ENCODE measurements around the gene BBX. TPM values are rescaled to one million over a fixed set of nuclear protein-coding genes. Genes with fewer than 3 reads are reported as not detected.
"Not testable (repeated sequence)": the region's sequence is repeated elsewhere in the genome, so short reads cannot be mapped to it uniquely, and the experiment has no call there.

BBX gene
- total and polyA plus RNA-seq, 9 donors: 21.7 to 51.3 (median 41.5) TPM

- no CpG with 5 or more reads among the region's 6 CpGs for WGBS (ENCODE audit: insufficient coverage)
- H3K36me3 ChIP-seq (ENCODE audit: control insufficient read depth, insufficient read depth, low read length): no peaks in the 10 kb centered on the region
- no peaks in the 10 kb centered on the region for H3K27me3 ChIP-seq (ENCODE audit: control insufficient read depth, insufficient read depth, low read length)
- H3K9me3 ChIP-seq (replicated peaks; ENCODE audit: control insufficient read depth, low read depth, low read length): no peaks in the 10 kb centered on the region
- no peak overlapping the region for H3K4me3 ChIP-seq (ENCODE audit: low read length)
- no peaks in the 10 kb centered on the region for H3K4me1 ChIP-seq (ENCODE audit: control insufficient read depth, insufficient read depth, low read length)
- DNase-seq: no peak
- H3K27ac ChIP-seq (ENCODE audit: low read length): no peak overlapping the region
These were observed 166.6 kb downstream of the BBX start for GRCh38 chr3:107689355-107689754.

DNA sequence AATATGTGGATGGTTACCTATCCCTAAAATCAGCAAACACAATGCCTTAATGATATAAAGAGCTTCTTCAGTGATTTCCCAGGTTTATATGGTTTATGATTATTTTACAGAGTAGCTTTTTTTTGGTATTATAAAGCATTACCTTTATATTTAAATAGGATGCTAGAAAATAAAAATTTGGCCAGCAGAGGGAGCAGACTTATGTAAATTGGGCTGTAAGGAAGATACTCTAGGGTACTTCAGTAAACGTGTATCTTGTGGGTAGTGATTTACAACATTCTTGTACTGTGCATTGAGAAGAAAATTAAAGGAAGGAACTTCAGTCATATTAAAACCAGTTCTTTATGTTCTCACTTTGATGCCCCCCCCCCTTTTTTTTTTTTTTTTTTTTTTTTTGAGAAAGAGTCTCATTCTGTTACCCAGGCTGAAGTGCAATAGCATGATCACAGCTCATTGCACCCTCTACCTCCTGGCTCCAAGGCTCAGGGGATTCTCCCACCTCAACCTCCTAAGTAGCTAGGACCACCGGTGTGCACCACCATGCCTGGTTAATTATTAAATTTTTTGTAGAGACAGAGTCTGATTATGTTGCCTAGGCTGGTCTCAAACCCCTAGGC lies 167.9 kb downstream of the BBX start:
- Histone ChIP-seq H3K9me3 (replicated peaks; ENCODE audit: control insufficient read depth, low read depth, low read length) (no peaks in the 10 kb centered on the region), H3K36me3 (ENCODE audit: control insufficient read depth, insufficient read depth, low read length) (no peaks in the 10 kb centered on the region), H3K4me1 (ENCODE audit: control insufficient read depth, insufficient read depth, low read length) (no peaks in the 10 kb centered on the region), H3K27ac (ENCODE audit: low read length) (no peak overlapping the region), H3K27me3 (ENCODE audit: control insufficient read depth, insufficient read depth, low read length) (no peaks in the 10 kb centered on the region), H3K4me3 (ENCODE audit: low read length) (no peak overlapping the region)
- no CpG with 5 or more reads among the region's 2 CpGs for WGBS (ENCODE audit: insufficient coverage)
- peak; percentile 67 for DNase-seq

DNA sequence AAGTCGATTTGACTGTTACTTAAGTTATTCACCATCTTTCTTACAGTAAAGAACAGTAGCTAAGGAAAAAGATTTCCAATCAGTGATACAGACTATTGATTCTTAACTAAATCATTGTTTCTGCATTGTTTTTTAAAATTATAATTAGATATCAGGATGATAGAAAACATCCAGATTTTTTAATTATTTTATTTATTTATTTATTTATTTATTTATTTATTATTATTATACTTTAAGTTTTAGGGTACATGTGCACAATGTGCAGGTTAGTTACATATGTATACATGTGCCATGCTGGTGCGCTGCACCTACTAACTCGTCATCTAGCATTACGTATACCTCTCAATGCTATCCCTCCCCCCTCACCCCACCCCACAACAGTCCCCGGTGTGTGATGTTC lies 169.2 kb downstream of the BBX start:
- not testable (repeated sequence) for H3K36me3 ChIP-seq (ENCODE audit: control insufficient read depth, insufficient read depth, low read length); H3K9me3 ChIP-seq (replicated peaks; ENCODE audit: control insufficient read depth, low read depth, low read length); H3K4me1 ChIP-seq (ENCODE audit: control insufficient read depth, insufficient read depth, low read length); H3K27me3 ChIP-seq (ENCODE audit: control insufficient read depth, insufficient read depth, low read length); DNase-seq; H3K4me3 ChIP-seq (ENCODE audit: low read length); H3K27ac ChIP-seq (ENCODE audit: low read length)
- WGBS (ENCODE audit: insufficient coverage): no CpG with 5 or more reads among the region's 5 CpGs

DNA sequence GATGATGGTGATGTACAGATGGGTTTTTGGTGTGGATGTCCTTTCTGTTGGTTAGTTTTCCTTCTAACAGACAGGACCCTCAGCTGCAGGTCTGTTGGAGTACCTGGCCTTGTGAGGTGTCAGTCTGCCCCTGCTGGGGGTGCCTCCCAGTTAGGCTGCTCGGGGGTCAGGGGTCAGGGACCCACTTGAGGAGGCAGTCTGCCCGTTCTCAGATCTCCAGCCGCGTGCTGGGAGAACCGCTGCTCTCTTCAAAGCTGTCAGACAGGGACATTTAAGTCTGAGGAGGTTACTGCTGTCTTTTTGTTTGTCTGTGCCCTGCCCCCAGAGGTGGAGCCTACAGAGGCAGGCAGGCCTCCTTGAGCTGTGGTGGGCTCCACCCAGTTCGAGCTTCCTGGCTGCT lies 174.6 kb downstream of the BBX start:
- H3K4me1 ChIP-seq (ENCODE audit: control insufficient read depth, insufficient read depth, low read length); H3K36me3 ChIP-seq (ENCODE audit: control insufficient read depth, insufficient read depth, low read length); H3K4me3 ChIP-seq (ENCODE audit: low read length); H3K27ac ChIP-seq (ENCODE audit: low read length); H3K27me3 ChIP-seq (ENCODE audit: control insufficient read depth, insufficient read depth, low read length); H3K9me3 ChIP-seq (replicated peaks; ENCODE audit: control insufficient read depth, low read depth, low read length); DNase-seq: not testable (repeated sequence)
- WGBS (ENCODE audit: insufficient coverage): no CpG with 5 or more reads among the region's 6 CpGs

GRCh38 chr3:107697855-107698254 lies 175.1 kb downstream of the BBX start:
- H3K4me1 ChIP-seq (ENCODE audit: control insufficient read depth, insufficient read depth, low read length); DNase-seq; H3K9me3 ChIP-seq (replicated peaks; ENCODE audit: control insufficient read depth, low read depth, low read length); H3K27ac ChIP-seq (ENCODE audit: low read length); H3K27me3 ChIP-seq (ENCODE audit: control insufficient read depth, insufficient read depth, low read length); H3K36me3 ChIP-seq (ENCODE audit: control insufficient read depth, insufficient read depth, low read length); H3K4me3 ChIP-seq (ENCODE audit: low read length): not testable (repeated sequence)
- 73% methylated on average over 20 of the region's 23 CpGs for WGBS (ENCODE audit: insufficient coverage)

GRCh38 chr3:107699682-107700081 lies 176.9 kb downstream of the BBX start:
- WGBS (ENCODE audit: insufficient coverage): 75% methylated on average over 2 of the region's 2 CpGs
- no peak overlapping the region for H3K4me3 ChIP-seq (ENCODE audit: low read length)
- H3K36me3 ChIP-seq (ENCODE audit: control insufficient read depth, insufficient read depth, low read length): no peaks in the 10 kb centered on the region
- no peak for DNase-seq
- H3K4me1 ChIP-seq (ENCODE audit: control insufficient read depth, insufficient read depth, low read length): no peaks in the 10 kb centered on the region
- no peaks in the 10 kb centered on the region for H3K27me3 ChIP-seq (ENCODE audit: control insufficient read depth, insufficient read depth, low read length)
- H3K9me3 ChIP-seq (replicated peaks; ENCODE audit: control insufficient read depth, low read depth, low read length): no peaks in the 10 kb centered on the region
- H3K27ac ChIP-seq (ENCODE audit: low read length): no peak overlapping the region

DNA sequence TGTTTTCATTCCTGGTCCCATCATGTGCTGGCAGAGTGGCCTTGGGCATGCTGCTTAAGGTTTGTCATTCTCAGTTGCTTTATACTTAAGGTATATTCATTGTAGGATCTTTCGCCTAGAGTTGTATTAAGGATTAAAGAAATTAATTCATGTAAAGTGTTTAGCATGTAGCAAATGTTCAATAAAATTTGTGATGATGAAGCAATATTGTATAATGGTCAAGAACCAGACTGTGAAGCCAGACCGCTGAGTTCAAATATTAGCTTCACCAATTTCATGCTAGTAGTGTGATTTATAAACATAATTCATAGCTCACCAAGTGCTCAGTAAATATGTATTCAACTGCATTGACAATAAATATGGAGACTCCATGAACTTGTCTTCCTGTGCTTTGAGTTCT lies 178.5 kb downstream of the BBX start:
- Histone ChIP-seq H3K9me3 (replicated peaks; ENCODE audit: control insufficient read depth, low read depth, low read length) (no peaks in the 10 kb centered on the region), H3K27me3 (ENCODE audit: control insufficient read depth, insufficient read depth, low read length) (no peaks in the 10 kb centered on the region), H3K27ac (ENCODE audit: low read length) (no peak overlapping the region), H3K4me3 (ENCODE audit: low read length) (no peak overlapping the region), H3K36me3 (ENCODE audit: control insufficient read depth, insufficient read depth, low read length) (no peaks in the 10 kb centered on the region), H3K4me1 (ENCODE audit: control insufficient read depth, insufficient read depth, low read length) (no peaks in the 10 kb centered on the region)
- no peak for DNase-seq
- WGBS (ENCODE audit: insufficient coverage): no CpG with 5 or more reads among the region's 2 CpGs

- H3K4me1 ChIP-seq (ENCODE audit: control insufficient read depth, insufficient read depth, low read length): no peaks in the 10 kb centered on the region
- no peaks in the 10 kb centered on the region for H3K36me3 ChIP-seq (ENCODE audit: control insufficient read depth, insufficient read depth, low read length)
- H3K9me3 ChIP-seq (replicated peaks; ENCODE audit: control insufficient read depth, low read depth, low read length): no peaks in the 10 kb centered on the region
- no peak overlapping the region for H3K4me3 ChIP-seq (ENCODE audit: low read length)
- WGBS (ENCODE audit: insufficient coverage): no CpG with 5 or more reads among the region's 1 CpG
- DNase-seq: peak; percentile 6
- no peak overlapping the region for H3K27ac ChIP-seq (ENCODE audit: low read length)
- no peaks in the 10 kb centered on the region for H3K27me3 ChIP-seq (ENCODE audit: control insufficient read depth, insufficient read depth, low read length)
These were observed 181.7 kb downstream of the BBX start for GRCh38 chr3:107704477-107704876.

GRCh38 chr3:107705046-107705445 lies 182.3 kb downstream of the BBX start:
- no peaks in the 10 kb centered on the region for H3K36me3 ChIP-seq (ENCODE audit: control insufficient read depth, insufficient read depth, low read length)
- H3K27ac ChIP-seq (ENCODE audit: low read length): no peak overlapping the region
- no peaks in the 10 kb centered on the region for H3K9me3 ChIP-seq (replicated peaks; ENCODE audit: control insufficient read depth, low read depth, low read length)
- no peaks in the 10 kb centered on the region for H3K27me3 ChIP-seq (ENCODE audit: control insufficient read depth, insufficient read depth, low read length)
- H3K4me1 ChIP-seq (ENCODE audit: control insufficient read depth, insufficient read depth, low read length): no peaks in the 10 kb centered on the region
- no peak for DNase-seq
- H3K4me3 ChIP-seq (ENCODE audit: low read length): no peak overlapping the region
- no CpG with 5 or more reads among the region's 5 CpGs for WGBS (ENCODE audit: insufficient coverage)

- peaks cover 11% of the 10 kb centered on the region for H3K36me3 ChIP-seq (ENCODE audit: control insufficient read depth, insufficient read depth, low read length)
- no peaks in the 10 kb centered on the region for H3K4me1 ChIP-seq (ENCODE audit: control insufficient read depth, insufficient read depth, low read length)
- no peak overlapping the region for H3K4me3 ChIP-seq (ENCODE audit: low read length)
- peak overlapping the region; percentile 10 for H3K27ac ChIP-seq (ENCODE audit: low read length)
- no peaks in the 10 kb centered on the region for H3K27me3 ChIP-seq (ENCODE audit: control insufficient read depth, insufficient read depth, low read length)
- DNase-seq: peak; percentile 46
- H3K9me3 ChIP-seq (replicated peaks; ENCODE audit: control insufficient read depth, low read depth, low read length): no peaks in the 10 kb centered on the region
- whole genome bisulfite sequencing (ENCODE audit: insufficient coverage): 64% methylated on average over 3 of the region's 5 CpGs
These were observed 188.1 kb downstream of the BBX start for GRCh38 chr3:107710851-107711250.

DNA sequence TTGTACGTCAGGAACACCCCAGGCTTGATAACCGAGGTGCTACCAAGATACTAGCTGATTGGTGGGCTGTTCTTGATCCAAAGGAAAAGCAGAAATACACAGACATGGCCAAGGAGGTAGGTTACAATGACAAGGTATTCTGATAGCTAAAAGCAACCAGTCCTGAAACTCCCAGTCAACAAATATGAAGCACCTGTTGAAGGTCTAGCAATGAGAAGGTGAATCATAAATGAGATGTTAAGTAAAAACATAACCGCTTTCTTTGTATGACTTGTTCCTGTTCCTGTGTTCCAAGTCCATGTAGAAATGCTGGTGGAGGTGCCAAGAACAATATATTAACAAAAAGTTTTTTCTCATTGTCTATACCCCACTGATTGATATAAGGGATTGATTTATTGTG lies 194.0 kb downstream of the BBX start:
- peaks cover 8% of the 10 kb centered on the region for H3K36me3 ChIP-seq (ENCODE audit: control insufficient read depth, insufficient read depth, low read length)
- no peak overlapping the region for H3K27ac ChIP-seq (ENCODE audit: low read length)
- H3K9me3 ChIP-seq (replicated peaks; ENCODE audit: control insufficient read depth, low read depth, low read length): no peaks in the 10 kb centered on the region
- 92% methylated on average over 2 of the region's 3 CpGs for WGBS (ENCODE audit: insufficient coverage)
- no peak overlapping the region for H3K4me3 ChIP-seq (ENCODE audit: low read length)
- H3K4me1 ChIP-seq (ENCODE audit: control insufficient read depth, insufficient read depth, low read length): no peaks in the 10 kb centered on the region
- DNase-seq: no peak
- no peaks in the 10 kb centered on the region for H3K27me3 ChIP-seq (ENCODE audit: control insufficient read depth, insufficient read depth, low read length)

Measured in muscle of leg (tissue), 11 donors.